SK-N-SH treated with all-trans-retinoic acid at 6 μM for 48 hours (cell line): ENCODE results near the gene ACTG2.

Source experiments
- ATAC-seq: fragments of 200-7000 bp; cut with Tn5 transposase; 3 replicates; pipeline ENCODE4 v1.9.1; 2020; ENCODE audit warnings: mild to moderate bottlenecking, moderate library complexity
- ARNTL ChIP-seq: fragments of 450-650 bp; formaldehyde crosslinking; IDR thresholded peaks from 2 replicates; pipeline ENCODE4 v1.5.0; 2020; ENCODE audit warnings: low read depth, mild to moderate bottlenecking, moderate library complexity, borderline replicate concordance
- BACH2 ChIP-seq: fragments of 250-450 bp; sonication (Bioruptor Pico); IDR thresholded peaks from 2 replicates; pipeline ENCODE4 v1.9.0; 2021; ENCODE audit warnings: mild to moderate bottlenecking, borderline replicate concordance
- ISL1 ChIP-seq: fragments of 250-450 bp; sonication (Bioruptor Pico); IDR thresholded peaks from 2 replicates; pipeline ENCODE4 v2.1.2; 2022; ENCODE audit warnings: mild to moderate bottlenecking, moderate library complexity
- PPARA ChIP-seq: fragments of 250-450 bp; sonication (Bioruptor Pico); IDR thresholded peaks from 2 replicates; pipeline ENCODE4 v1.5.0; 2020; ENCODE audit warnings: mild to moderate bottlenecking, borderline replicate concordance
- SNAI2 ChIP-seq: fragments of 250-450 bp; sonication (Bioruptor Pico); IDR thresholded peaks from 2 replicates; pipeline ENCODE4 v1.5.0; 2020; ENCODE audit warnings: mild to moderate bottlenecking, moderate library complexity
- TCF4 ChIP-seq: fragments of 250-450 bp; sonication (Bioruptor Pico); IDR thresholded peaks from 2 replicates; pipeline ENCODE4 v1.8.0; 2021; ENCODE audit warnings: mild to moderate bottlenecking, moderate library complexity, borderline replicate concordance
- TOX ChIP-seq: fragments of 250-450 bp; sonication (Bioruptor Pico); IDR thresholded peaks from 2 replicates; pipeline ENCODE4 v1.8.0; 2021; ENCODE audit warnings: mild to moderate bottlenecking, moderate library complexity, borderline replicate concordance
- ZFP3 ChIP-seq: fragments of 250-450 bp; sonication (Bioruptor Pico); IDR thresholded peaks from 2 replicates; pipeline ENCODE4 v1.5.0; 2020; ENCODE audit warnings: mild to moderate bottlenecking, moderate library complexity
- ZFP30 ChIP-seq: fragments of 450-650 bp; formaldehyde crosslinking; IDR thresholded peaks from 2 replicates; pipeline ENCODE4 v1.5.0; 2022; ENCODE audit warnings: mild to moderate bottlenecking, moderate library complexity
- ZNF8 ChIP-seq: fragments of 450-650 bp; formaldehyde crosslinking; IDR thresholded peaks from 2 replicates; pipeline ENCODE4 v1.5.0; 2020; ENCODE audit warnings: mild to moderate bottlenecking, moderate library complexity
- TF ChIP-seq, protein P1 (sequence below): fragments of 250-450 bp; sonication (Bioruptor Pico); IDR thresholded peaks from 2 replicates; pipeline ENCODE4 v1.8.0; 2020; ENCODE audit warnings: mild to moderate bottlenecking, moderate library complexity, borderline replicate concordance
- TF ChIP-seq, protein P2 (sequence below): fragments of 250-450 bp; sonication (Bioruptor Pico); IDR thresholded peaks from 2 replicates; pipeline ENCODE4 v1.5.1; 2021; ENCODE audit warnings: mild to moderate bottlenecking, moderate library complexity
- TF ChIP-seq, protein P3 (sequence below): fragments of 250-450 bp; sonication (Bioruptor Pico); IDR thresholded peaks from 2 replicates; pipeline ENCODE4 v1.5.0; 2020; ENCODE audit warnings: mild to moderate bottlenecking, moderate library complexity
- TF ChIP-seq, protein P4 (sequence below): fragments of 250-450 bp; sonication (Bioruptor Pico); IDR thresholded peaks from 2 replicates; pipeline ENCODE4 v1.5.1; 2020; ENCODE audit warnings: low read depth, mild to moderate bottlenecking, moderate library complexity
- TF ChIP-seq, protein P5 (sequence below): fragments of 250-450 bp; sonication (Bioruptor Pico); IDR thresholded peaks from 2 replicates; pipeline ENCODE4 v1.8.0; 2021; ENCODE audit warnings: low read depth, mild to moderate bottlenecking, moderate library complexity, borderline replicate concordance

The ACTG2 gene

DNA sequence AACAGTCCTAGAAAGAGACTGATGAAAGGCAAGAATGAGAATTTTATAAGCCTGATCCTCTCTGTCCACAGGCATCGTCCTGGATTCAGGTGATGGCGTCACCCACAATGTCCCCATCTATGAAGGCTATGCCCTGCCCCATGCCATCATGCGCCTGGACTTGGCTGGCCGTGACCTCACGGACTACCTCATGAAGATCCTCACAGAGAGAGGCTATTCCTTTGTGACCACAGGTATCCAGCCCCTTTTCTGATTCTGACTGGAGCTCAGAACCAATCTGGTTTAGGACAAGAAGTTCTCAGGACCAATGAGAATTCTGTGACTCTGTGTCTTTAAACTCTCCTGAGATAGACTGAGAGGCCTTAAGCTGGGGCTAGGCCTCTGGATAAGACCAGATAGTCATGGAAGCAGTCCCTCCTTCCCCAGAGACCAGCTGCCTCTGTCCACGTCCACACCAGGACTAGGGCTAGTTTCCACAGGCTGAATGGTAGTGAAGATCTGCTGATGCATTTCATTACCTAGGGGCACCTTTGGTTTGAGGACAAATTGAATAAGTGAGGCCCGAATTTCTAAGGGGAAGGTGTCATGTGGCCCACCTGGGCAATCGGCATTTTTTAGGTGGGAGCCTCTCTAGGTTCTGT lies 20.7 kb downstream of the ACTG2 start:
- no peak for ATAC-seq
- TF ChIP-seq PPARA (CRISPR knock-in tag) (no peak), ZNF8 (CRISPR knock-in tag) (no peak), SNAI2 (no peak)
- TF ChIP-seq, protein P1, sequence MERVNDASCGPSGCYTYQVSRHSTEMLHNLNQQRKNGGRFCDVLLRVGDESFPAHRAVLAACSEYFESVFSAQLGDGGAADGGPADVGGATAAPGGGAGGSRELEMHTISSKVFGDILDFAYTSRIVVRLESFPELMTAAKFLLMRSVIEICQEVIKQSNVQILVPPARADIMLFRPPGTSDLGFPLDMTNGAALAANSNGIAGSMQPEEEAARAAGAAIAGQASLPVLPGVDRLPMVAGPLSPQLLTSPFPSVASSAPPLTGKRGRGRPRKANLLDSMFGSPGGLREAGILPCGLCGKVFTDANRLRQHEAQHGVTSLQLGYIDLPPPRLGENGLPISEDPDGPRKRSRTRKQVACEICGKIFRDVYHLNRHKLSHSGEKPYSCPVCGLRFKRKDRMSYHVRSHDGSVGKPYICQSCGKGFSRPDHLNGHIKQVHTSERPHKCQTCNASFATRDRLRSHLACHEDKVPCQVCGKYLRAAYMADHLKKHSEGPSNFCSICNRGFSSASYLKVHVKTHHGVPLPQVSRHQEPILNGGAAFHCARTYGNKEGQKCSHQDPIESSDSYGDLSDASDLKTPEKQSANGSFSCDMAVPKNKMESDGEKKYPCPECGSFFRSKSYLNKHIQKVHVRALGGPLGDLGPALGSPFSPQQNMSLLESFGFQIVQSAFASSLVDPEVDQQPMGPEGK (CRISPR knock-in tag) = no peak
- TF ChIP-seq, protein P2, sequence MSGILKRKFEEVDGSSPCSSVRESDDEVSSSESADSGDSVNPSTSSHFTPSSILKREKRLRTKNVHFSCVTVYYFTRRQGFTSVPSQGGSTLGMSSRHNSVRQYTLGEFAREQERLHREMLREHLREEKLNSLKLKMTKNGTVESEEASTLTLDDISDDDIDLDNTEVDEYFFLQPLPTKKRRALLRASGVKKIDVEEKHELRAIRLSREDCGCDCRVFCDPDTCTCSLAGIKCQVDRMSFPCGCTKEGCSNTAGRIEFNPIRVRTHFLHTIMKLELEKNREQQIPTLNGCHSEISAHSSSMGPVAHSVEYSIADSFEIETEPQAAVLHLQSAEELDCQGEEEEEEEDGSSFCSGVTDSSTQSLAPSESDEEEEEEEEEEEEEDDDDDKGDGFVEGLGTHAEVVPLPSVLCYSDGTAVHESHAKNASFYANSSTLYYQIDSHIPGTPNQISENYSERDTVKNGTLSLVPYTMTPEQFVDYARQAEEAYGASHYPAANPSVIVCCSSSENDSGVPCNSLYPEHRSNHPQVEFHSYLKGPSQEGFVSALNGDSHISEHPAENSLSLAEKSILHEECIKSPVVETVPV = no peak

DNA sequence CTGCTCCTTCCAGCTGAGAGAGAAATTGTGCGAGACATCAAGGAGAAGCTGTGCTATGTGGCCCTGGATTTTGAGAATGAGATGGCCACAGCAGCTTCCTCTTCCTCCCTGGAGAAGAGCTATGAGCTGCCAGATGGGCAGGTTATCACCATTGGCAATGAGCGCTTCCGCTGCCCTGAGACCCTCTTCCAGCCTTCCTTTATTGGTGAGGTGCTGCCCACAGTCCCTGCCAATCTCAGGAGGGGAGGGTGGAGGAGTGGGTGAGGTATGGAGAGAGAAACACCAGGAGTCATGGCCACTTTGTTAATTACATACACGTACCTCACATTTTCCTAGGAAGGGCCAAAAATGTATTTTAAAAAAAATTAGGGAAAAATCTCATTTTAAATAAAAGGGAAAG lies 21.9 kb downstream of the ACTG2 start:
- TF ChIP-seq, protein P3, sequence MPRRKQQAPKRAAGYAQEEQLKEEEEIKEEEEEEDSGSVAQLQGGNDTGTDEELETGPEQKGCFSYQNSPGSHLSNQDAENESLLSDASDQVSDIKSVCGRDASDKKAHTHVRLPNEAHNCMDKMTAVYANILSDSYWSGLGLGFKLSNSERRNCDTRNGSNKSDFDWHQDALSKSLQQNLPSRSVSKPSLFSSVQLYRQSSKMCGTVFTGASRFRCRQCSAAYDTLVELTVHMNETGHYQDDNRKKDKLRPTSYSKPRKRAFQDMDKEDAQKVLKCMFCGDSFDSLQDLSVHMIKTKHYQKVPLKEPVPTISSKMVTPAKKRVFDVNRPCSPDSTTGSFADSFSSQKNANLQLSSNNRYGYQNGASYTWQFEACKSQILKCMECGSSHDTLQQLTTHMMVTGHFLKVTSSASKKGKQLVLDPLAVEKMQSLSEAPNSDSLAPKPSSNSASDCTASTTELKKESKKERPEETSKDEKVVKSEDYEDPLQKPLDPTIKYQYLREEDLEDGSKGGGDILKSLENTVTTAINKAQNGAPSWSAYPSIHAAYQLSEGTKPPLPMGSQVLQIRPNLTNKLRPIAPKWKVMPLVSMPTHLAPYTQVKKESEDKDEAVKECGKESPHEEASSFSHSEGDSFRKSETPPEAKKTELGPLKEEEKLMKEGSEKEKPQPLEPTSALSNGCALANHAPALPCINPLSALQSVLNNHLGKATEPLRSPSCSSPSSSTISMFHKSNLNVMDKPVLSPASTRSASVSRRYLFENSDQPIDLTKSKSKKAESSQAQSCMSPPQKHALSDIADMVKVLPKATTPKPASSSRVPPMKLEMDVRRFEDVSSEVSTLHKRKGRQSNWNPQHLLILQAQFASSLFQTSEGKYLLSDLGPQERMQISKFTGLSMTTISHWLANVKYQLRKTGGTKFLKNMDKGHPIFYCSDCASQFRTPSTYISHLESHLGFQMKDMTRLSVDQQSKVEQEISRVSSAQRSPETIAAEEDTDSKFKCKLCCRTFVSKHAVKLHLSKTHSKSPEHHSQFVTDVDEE (CRISPR knock-in tag) = no peak
- TF ChIP-seq, protein P4, sequence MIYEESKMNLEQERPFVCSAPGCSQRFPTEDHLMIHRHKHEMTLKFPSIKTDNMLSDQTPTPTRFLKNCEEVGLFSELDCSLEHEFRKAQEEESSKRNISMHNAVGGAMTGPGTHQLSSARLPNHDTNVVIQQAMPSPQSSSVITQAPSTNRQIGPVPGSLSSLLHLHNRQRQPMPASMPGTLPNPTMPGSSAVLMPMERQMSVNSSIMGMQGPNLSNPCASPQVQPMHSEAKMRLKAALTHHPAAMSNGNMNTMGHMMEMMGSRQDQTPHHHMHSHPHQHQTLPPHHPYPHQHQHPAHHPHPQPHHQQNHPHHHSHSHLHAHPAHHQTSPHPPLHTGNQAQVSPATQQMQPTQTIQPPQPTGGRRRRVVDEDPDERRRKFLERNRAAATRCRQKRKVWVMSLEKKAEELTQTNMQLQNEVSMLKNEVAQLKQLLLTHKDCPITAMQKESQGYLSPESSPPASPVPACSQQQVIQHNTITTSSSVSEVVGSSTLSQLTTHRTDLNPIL = no peak
- TF ChIP-seq TCF4 (CRISPR knock-in tag) (no peak), PPARA (CRISPR knock-in tag) (no peak), ISL1 (CRISPR knock-in tag) (no peak), ZFP3 (CRISPR knock-in tag) (no peak), BACH2 (CRISPR knock-in tag) (no peak), ZFP30 (CRISPR knock-in tag) (no peak), TOX (CRISPR knock-in tag) (no peak), ARNTL (CRISPR knock-in tag) (no peak)
- TF ChIP-seq, protein P5, sequence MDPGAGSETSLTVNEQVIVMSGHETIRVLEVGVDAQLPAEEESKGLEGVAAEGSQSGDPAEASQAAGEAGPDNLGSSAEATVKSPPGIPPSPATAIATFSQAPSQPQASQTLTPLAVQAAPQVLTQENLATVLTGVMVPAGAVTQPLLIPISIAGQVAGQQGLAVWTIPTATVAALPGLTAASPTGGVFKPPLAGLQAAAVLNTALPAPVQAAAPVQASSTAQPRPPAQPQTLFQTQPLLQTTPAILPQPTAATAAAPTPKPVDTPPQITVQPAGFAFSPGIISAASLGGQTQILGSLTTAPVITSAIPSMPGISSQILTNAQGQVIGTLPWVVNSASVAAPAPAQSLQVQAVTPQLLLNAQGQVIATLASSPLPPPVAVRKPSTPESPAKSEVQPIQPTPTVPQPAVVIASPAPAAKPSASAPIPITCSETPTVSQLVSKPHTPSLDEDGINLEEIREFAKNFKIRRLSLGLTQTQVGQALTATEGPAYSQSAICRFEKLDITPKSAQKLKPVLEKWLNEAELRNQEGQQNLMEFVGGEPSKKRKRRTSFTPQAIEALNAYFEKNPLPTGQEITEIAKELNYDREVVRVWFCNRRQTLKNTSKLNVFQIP (CRISPR knock-in tag) = no peak
- TF ChIP-seq, protein P2 = no peak
- TF ChIP-seq, protein P1 (CRISPR knock-in tag) = no peak
- TF ChIP-seq, all 23 proteins: peak for 0
- ATAC-seq = no peak
